Mesenchymal stem cell (in vitro differentiated cells and primary cell): ENCODE data around the gene AGPAT4.
A peak's percentile ranks its signal among the peaks of the same experiment; 100 is the strongest.

Source experiments
- DNase-seq: peaks from one replicate; pipeline ENCODE4 v3.0.0-alpha.2; 2013
- H2AFZ ChIP-seq: one replicate; pipeline ENCODE4 v1.6.1; 2013; ENCODE audit warnings: low read depth, mild to moderate bottlenecking, control low read depth, inconsistent platforms, low read length, moderate library complexity
- H2AK5ac ChIP-seq: 2 replicates; pipeline ENCODE4 v1.6.1; 2013; ENCODE audit warnings: low read length, moderate library complexity, mild to moderate bottlenecking, inconsistent platforms; ENCODE audit not compliant: severe bottlenecking
- H2BK120ac ChIP-seq: one replicate; pipeline ENCODE4 v1.6.1; 2013; ENCODE audit warnings: low read depth, mild to moderate bottlenecking, inconsistent platforms, low read length, moderate library complexity
- H2BK12ac ChIP-seq, 2 experiments: one replicate each; pipeline ENCODE4 v1.6.1; 2013; ENCODE audit warnings: inconsistent platforms in 2 of 2, low read length in 2 of 2, mild to moderate bottlenecking in 2 of 2, moderate library complexity in 2 of 2, control low read depth in 1 of 2
- H2BK15ac ChIP-seq: one replicate; pipeline ENCODE4 v1.6.1; 2013; ENCODE audit warnings: mild to moderate bottlenecking, low read depth, inconsistent platforms; ENCODE audit not compliant: poor library complexity, severe bottlenecking
- H2BK5ac ChIP-seq: 2 replicates; pipeline ENCODE4 v1.6.1; 2013; ENCODE audit warnings: low read depth, mild to moderate bottlenecking, low read length, control low read depth, inconsistent platforms; ENCODE audit not compliant: poor library complexity, severe bottlenecking
- H3K14ac ChIP-seq, 2 experiments: one replicate each; pipeline ENCODE4 v1.6.1; 2013; ENCODE audit warnings: inconsistent platforms in 2 of 2, low read length in 2 of 2, control low read depth in 1 of 2, mild to moderate bottlenecking in 1 of 2, moderate library complexity in 1 of 2
- H3K18ac ChIP-seq, 2 experiments: one replicate each; pipeline ENCODE4 v1.6.1; 2013; ENCODE audit warnings: inconsistent platforms in 2 of 2, low read length in 2 of 2, control low read depth in 1 of 2, low read depth in 1 of 2, mild to moderate bottlenecking in 1 of 2
- H3K23ac ChIP-seq, 2 experiments: one replicate each; pipeline ENCODE4 v1.6.1; 2013; ENCODE audit warnings: inconsistent platforms in 2 of 2, low read length in 2 of 2, mild to moderate bottlenecking in 2 of 2, moderate library complexity in 2 of 2, control low read depth in 1 of 2
- H3K27ac ChIP-seq: 2 replicates; pipeline ENCODE4 v1.5.1; 2013; ENCODE audit warnings: mild to moderate bottlenecking, moderate library complexity, low read length, control low read depth, inconsistent platforms; ENCODE audit not compliant: poor library complexity, severe bottlenecking
- H3K27me3 ChIP-seq, 2 experiments: 2 replicates each; pipeline versions ENCODE4 v1.6.1 to v1.7.0; 2013; ENCODE audit warnings: low read length in 2 of 2, mild to moderate bottlenecking in 2 of 2, moderate library complexity in 2 of 2, control low read depth in 1 of 2, inconsistent platforms in 1 of 2; ENCODE audit not compliant: control insufficient read depth in 1 of 2, insufficient read depth in 1 of 2
- H3K36me3 ChIP-seq, 2 experiments: 2 replicates each; pipeline versions ENCODE4 v1.6.1 to v1.7.0; 2013; ENCODE audit warnings: low read length in 2 of 2, control low read depth in 1 of 2, inconsistent platforms in 1 of 2, low read depth in 1 of 2, mild to moderate bottlenecking in 1 of 2; ENCODE audit not compliant: insufficient read depth in 2 of 2, control insufficient read depth in 1 of 2
- H3K4ac ChIP-seq, 2 experiments: one replicate each; pipeline ENCODE4 v1.6.1; 2013; ENCODE audit warnings: inconsistent platforms in 2 of 2, low read length in 2 of 2, mild to moderate bottlenecking in 2 of 2, moderate library complexity in 2 of 2, control low read depth in 1 of 2, low read depth in 1 of 2
- H3K4me1 ChIP-seq: 2 replicates; pipeline ENCODE4 v1.6.1; 2013; ENCODE audit warnings: low read depth, low read length, control low read depth; ENCODE audit not compliant: control insufficient read depth, insufficient read depth
- H3K4me2 ChIP-seq: 2 replicates; pipeline ENCODE4 v1.6.1; 2013; ENCODE audit warnings: low read length, mild to moderate bottlenecking, inconsistent platforms; ENCODE audit not compliant: poor library complexity, severe bottlenecking
- H3K4me3 ChIP-seq, 2 experiments: 2 replicates each; pipeline versions ENCODE4 v1.5.1 to v1.7.0; 2013; ENCODE audit warnings: low read length in 2 of 2, mild to moderate bottlenecking in 2 of 2, control low read depth in 1 of 2, low read depth in 1 of 2; ENCODE audit not compliant: insufficient read depth in 1 of 2
- H3K79me1 ChIP-seq: replicated peaks from 2 replicates; pipeline ENCODE4 v1.6.1; 2013; ENCODE audit warnings: mild to moderate bottlenecking, control low read depth, low read length, inconsistent platforms; ENCODE audit not compliant: poor library complexity, severe bottlenecking
- H3K9ac ChIP-seq: 2 replicates; pipeline ENCODE4 v1.7.0; 2013; ENCODE audit warnings: mild to moderate bottlenecking, low read length, moderate library complexity
- H3K9me3 ChIP-seq: 2 replicates; pipeline ENCODE4 v1.7.0; 2013; ENCODE audit warnings: mild to moderate bottlenecking, low read length; ENCODE audit not compliant: control insufficient read depth
- H4K8ac ChIP-seq: one replicate; pipeline ENCODE4 v1.6.1; 2013; ENCODE audit warnings: inconsistent platforms, mild to moderate bottlenecking, low read length, moderate library complexity
- H4K91ac ChIP-seq: one replicate; pipeline ENCODE4 v1.6.1; 2013; ENCODE audit warnings: mild to moderate bottlenecking, low read length, inconsistent platforms
- WGBS: methylation state at CpG from one replicate; pipeline ENCODE4 v1.1.7; 2013; ENCODE audit warnings: mixed read lengths; 5-methylcytosine and 5-hydroxymethylcytosine counted together

AGPAT4 gene

DNA sequence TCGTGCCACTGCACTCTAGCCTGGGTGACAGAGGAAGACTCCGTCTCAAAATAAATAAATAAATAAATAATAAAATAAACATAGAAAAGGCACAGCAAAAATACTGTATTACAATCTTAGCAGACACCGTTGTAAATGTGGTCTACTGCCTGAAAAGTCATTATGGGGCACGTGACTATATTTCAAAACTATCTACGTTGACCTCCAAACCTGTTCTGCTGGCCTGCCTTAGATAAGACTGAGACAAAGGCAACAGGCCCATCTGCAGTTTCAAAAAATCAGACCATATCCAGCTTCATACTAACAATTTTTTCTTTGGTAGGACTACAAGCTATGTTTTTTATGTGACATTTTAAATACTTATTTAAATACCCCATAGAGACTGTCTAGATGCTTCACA lies 59.1 kb downstream of the AGPAT4 start:
- Histone ChIP-seq H3K23ac (no peak overlapping the region), H3K18ac (no peak overlapping the region), H3K4me3 (peak overlapping the region in 1 of 2 experiments; percentile 3), H2BK5ac (no peak overlapping the region), H3K4me1 (peaks cover 2% of the 10 kb centered on the region), H4K8ac (no peak overlapping the region), H3K4ac (no peak overlapping the region), H3K4me2 (no peak overlapping the region), H2BK120ac (no peak overlapping the region), H3K27ac (no peak overlapping the region), H2AK5ac (no peak overlapping the region), H2BK15ac (no peak overlapping the region), H3K9me3 (peaks cover 13% of the 10 kb centered on the region), H3K27me3 (no peaks in the 10 kb centered on the region), H3K9ac (peak overlapping the region; percentile 79), H2BK12ac (no peak overlapping the region), H3K14ac (no peak overlapping the region), H4K91ac (no peak overlapping the region), H2AFZ (no peak overlapping the region), H3K36me3 (peaks cover 15% of the 10 kb centered on the region in 2 experiments), H3K79me1 (peaks cover 22% of the 10 kb centered on the region)
- no peak for DNase-seq
- WGBS, result 90% methylated on average over 3 of the region's 5 CpGs

DNA sequence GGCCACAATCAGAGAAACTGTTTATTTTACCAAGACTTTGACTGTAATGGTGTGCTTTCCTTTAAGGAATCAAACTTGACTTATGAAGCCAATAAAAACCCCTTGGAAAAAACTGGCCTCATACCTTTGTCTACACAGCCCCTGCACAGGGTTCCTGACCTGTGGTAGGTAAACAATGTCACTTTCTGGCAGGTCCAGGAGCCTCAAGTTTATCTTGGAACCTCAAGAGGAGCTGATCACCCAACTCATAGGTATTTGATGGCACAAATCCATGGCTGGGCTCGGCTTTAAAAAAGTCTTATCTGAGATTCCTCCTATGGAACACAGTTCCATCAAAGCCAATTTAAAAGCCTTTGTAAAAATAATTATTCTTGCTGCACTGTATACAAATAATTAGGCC lies 61.0 kb downstream of the AGPAT4 start:
- H3K27ac ChIP-seq, result no peak overlapping the region
- H2AFZ ChIP-seq, result no peak overlapping the region
- WGBS, result 100% methylated on average over 1 of the region's 1 CpG
- no peak overlapping the region for H2BK12ac ChIP-seq
- DNase-seq, result no peak
- no peak overlapping the region for H3K23ac ChIP-seq
- no peak overlapping the region for H2BK5ac ChIP-seq
- H3K27me3 ChIP-seq, result no peaks in the 10 kb centered on the region
- no peak overlapping the region for H3K14ac ChIP-seq
- no peak overlapping the region for H2AK5ac ChIP-seq
- peaks cover 13% of the 10 kb centered on the region for H3K9me3 ChIP-seq
- H2BK15ac ChIP-seq, result no peak overlapping the region
- H3K18ac ChIP-seq, result no peak overlapping the region
- no peak overlapping the region for H3K9ac ChIP-seq
- peaks cover 24% of the 10 kb centered on the region for H3K79me1 ChIP-seq
- H2BK120ac ChIP-seq, result no peak overlapping the region
- H3K36me3 ChIP-seq, result peaks cover 12 to 15% of the 10 kb centered on the region in 2 experiments
- no peak overlapping the region for H4K91ac ChIP-seq
- H3K4me1 ChIP-seq, result peaks cover 2% of the 10 kb centered on the region
- no peak overlapping the region for H3K4ac ChIP-seq
- no peak overlapping the region for H3K4me3 ChIP-seq
- no peak overlapping the region for H4K8ac ChIP-seq
- no peak overlapping the region for H3K4me2 ChIP-seq

DNA sequence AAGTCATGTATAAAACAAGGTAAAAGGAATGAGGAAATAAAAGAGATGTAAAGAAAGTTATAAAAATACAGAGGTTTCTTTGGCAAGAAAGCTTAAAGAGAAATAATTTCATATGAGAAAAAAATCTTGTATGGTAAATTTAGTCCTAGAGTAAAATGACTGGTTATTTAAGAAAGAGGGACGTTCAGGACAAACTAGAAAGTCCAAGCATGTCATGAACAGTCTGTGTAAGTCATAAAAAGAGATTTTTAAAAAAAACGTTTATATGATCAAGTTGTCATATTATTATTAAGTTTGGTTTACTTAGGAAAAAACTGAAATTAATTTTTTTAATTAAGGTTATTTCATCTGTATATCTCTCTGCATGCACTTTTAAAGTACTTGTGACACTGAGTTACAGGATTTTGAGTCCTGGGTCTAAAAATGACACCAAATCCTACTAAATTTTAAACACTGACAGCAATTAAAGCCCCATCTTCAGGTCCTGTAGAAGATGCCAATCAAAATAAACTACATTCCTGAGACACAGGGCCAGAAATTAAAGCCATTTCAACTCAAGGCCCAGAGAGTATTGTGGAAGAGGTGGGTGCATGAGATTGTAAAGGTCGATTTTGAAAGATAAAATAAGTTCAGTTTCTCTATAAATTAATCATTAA lies 62.4 kb downstream of the AGPAT4 start:
- H3K27ac ChIP-seq, result no peak overlapping the region
- H4K91ac ChIP-seq, result no peak overlapping the region
- no peak overlapping the region for H2BK120ac ChIP-seq
- peaks cover 23% of the 10 kb centered on the region for H3K79me1 ChIP-seq
- no peak overlapping the region for H2BK12ac ChIP-seq
- no peak overlapping the region for H4K8ac ChIP-seq
- no peak overlapping the region for H3K4me2 ChIP-seq
- H2AFZ ChIP-seq, result no peak overlapping the region
- H3K18ac ChIP-seq, result no peak overlapping the region
- no peak overlapping the region for H3K23ac ChIP-seq
- no peak overlapping the region for H2AK5ac ChIP-seq
- WGBS, result 66% methylated on average over 2 of the region's 3 CpGs
- no peaks in the 10 kb centered on the region for H3K27me3 ChIP-seq
- no peak overlapping the region for H3K14ac ChIP-seq
- no peak overlapping the region for H3K4me3 ChIP-seq
- peaks cover 2% of the 10 kb centered on the region for H3K4me1 ChIP-seq
- no peak overlapping the region for H2BK5ac ChIP-seq
- H3K36me3 ChIP-seq, result peaks cover 3 to 4% of the 10 kb centered on the region in 2 experiments
- H2BK15ac ChIP-seq, result no peak overlapping the region
- no peak for DNase-seq
- H3K4ac ChIP-seq, result no peak overlapping the region
- H3K9ac ChIP-seq, result no peak overlapping the region
- H3K9me3 ChIP-seq, result peaks cover 13% of the 10 kb centered on the region

DNA sequence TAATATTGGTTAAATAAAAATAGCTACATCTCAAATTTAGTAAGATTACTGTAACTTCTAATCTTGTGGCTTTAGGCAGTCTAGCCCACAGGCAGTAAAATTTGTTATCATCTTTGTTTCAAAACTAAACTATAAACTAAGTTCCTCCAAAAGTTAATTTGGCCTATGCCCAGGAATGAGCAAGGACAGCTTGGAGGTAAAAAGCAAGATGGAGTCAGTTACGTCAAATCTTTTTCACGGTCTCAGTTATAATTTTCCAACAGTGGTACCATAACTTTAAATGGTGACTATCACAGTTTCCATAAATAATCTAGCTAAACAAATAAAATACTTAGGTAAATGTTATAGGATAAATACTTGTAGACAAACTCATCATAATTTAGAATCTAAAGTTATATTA lies 63.0 kb downstream of the AGPAT4 start:
- no peak for DNase-seq

More for the DNA sequence above, 63.0 kb downstream of the AGPAT4 start:
- peaks cover 28% of the 10 kb centered on the region for H3K79me1 ChIP-seq
- WGBS, result no CpG with 5 or more reads among the region's 2 CpGs
- no peaks in the 10 kb centered on the region for H3K36me3 ChIP-seq
- peaks cover 2% of the 10 kb centered on the region for H3K4me1 ChIP-seq
- no peak overlapping the region for H3K4me3 ChIP-seq
- H4K91ac ChIP-seq, result no peak overlapping the region
- H2BK12ac ChIP-seq, result no peak overlapping the region
- H2BK5ac ChIP-seq, result no peak overlapping the region
- H3K23ac ChIP-seq, result no peak overlapping the region
- H3K9ac ChIP-seq, result no peak overlapping the region
- no peak overlapping the region for H2AFZ ChIP-seq
- peaks cover 13% of the 10 kb centered on the region for H3K9me3 ChIP-seq
- no peak overlapping the region for H4K8ac ChIP-seq
- no peaks in the 10 kb centered on the region for H3K27me3 ChIP-seq
- H2BK15ac ChIP-seq, result no peak overlapping the region
- no peak overlapping the region for H2AK5ac ChIP-seq
- H3K18ac ChIP-seq, result no peak overlapping the region
- H3K14ac ChIP-seq, result no peak overlapping the region
- no peak overlapping the region for H3K4ac ChIP-seq
- H3K4me2 ChIP-seq, result no peak overlapping the region
- no peak overlapping the region for H2BK120ac ChIP-seq
- no peak overlapping the region for H3K27ac ChIP-seq
